Hepatocyte (in vitro differentiated cells): Measurements from ENCODE around the gene IL1RN. TPM values are rescaled to one million over a fixed set of nuclear protein-coding genes. Genes with fewer than 3 reads are reported as not detected.

Experiments used
- DNase-seq: peaks from one replicate; pipeline ENCODE4 v3.0.0-alpha.2; 2016; ENCODE audit warnings: low spot score
- H2AFZ ChIP-seq: fragments of 200-600 bp; sonication (generic); 2 replicates; pipeline ENCODE4 v1.6.0; 2016; ENCODE audit warnings: antibody characterized with exemption, mild to moderate bottlenecking
- H3K27ac ChIP-seq: fragments of 200-600 bp; sonication (generic); 2 replicates; pipeline ENCODE4 v1.5.1; 2016; ENCODE audit warnings: mild to moderate bottlenecking
- H3K27me3 ChIP-seq: fragments of 200-600 bp; sonication (generic); 2 replicates; pipeline ENCODE4 v1.6.1; 2016
- H3K36me3 ChIP-seq: fragments of 200-600 bp; sonication (generic); replicated peaks from 2 replicates; pipeline ENCODE4 v1.5.1; 2016; ENCODE audit warnings: low read depth; ENCODE audit not compliant: insufficient read depth
- H3K4me1 ChIP-seq: fragments of 200-600 bp; sonication (generic); 2 replicates; pipeline ENCODE4 v1.5.1; 2016; ENCODE audit warnings: mild to moderate bottlenecking, moderate library complexity; ENCODE audit not compliant: insufficient read depth
- H3K4me2 ChIP-seq: fragments of 200-600 bp; sonication (generic); 2 replicates; pipeline ENCODE4 v1.6.0; 2016
- H3K4me3 ChIP-seq: fragments of 200-600 bp; sonication (generic); 2 replicates; pipeline ENCODE4 v1.5.1; 2016; ENCODE audit warnings: mild to moderate bottlenecking
- H3K79me2 ChIP-seq: fragments of 200-600 bp; sonication (generic); 2 replicates; pipeline ENCODE4 v1.6.0; 2017; ENCODE audit warnings: mild to moderate bottlenecking
- H3K9me2 ChIP-seq: fragments of 200-600 bp; sonication (generic); replicated peaks from 2 replicates; pipeline ENCODE4 v1.6.0; 2017; ENCODE audit warnings: mild to moderate bottlenecking; ENCODE audit not compliant: insufficient read depth
- H3K9me3 ChIP-seq: fragments of 200-600 bp; sonication (generic); 2 replicates; pipeline ENCODE4 v1.5.1; 2016; ENCODE audit warnings: low read depth, mild to moderate bottlenecking
- H4K20me1 ChIP-seq: fragments of 200-600 bp; sonication (generic); 2 replicates; pipeline ENCODE4 v1.6.0; 2016; ENCODE audit warnings: mild to moderate bottlenecking; ENCODE audit not compliant: insufficient read depth, poor library complexity, severe bottlenecking
- EZH2 ChIP-seq: fragments of 200-600 bp; sonication (generic); IDR thresholded peaks from 2 replicates; pipeline ENCODE4 v1.6.1; 2016; ENCODE audit warnings: antibody characterized with exemption, mild to moderate bottlenecking, borderline replicate concordance
- EZH2phosphoT487 ChIP-seq: fragments of 200-600 bp; sonication (generic); IDR thresholded peaks from one replicate; pipeline ENCODE4 v1.6.1; 2018; ENCODE audit warnings: antibody characterized with exemption, mild to moderate bottlenecking, low read depth, moderate library complexity; ENCODE audit not compliant: unreplicated experiment, severe bottlenecking
- WGBS: methylation state at CpG from one replicate; pipeline ENCODE4 v1.1.6; 2016; ENCODE audit warnings: low lambda C conversion rate; ENCODE audit errors: missing lambda C conversion rate; 5-methylcytosine and 5-hydroxymethylcytosine counted together
- polyA plus RNA-seq: library from polyadenylated mRNA; unstranded; fragments of >200 nt; fragmentation: Nextera tagmentation; extraction: Ambion mirVana; gene quantifications from 2 replicates; pipeline ENCODE4 v1.2.1, GENCODE V29; 2016
- total RNA-seq: library from RNA; depleted of rRNA; stranded (reverse); fragments of >200 nt; gene quantifications from 2 replicates; pipeline ENCODE4 v1.2.3, GENCODE V29; 2014
- TF ChIP-seq, protein P1 (sequence below): fragments of 200-600 bp; sonication (generic); IDR thresholded peaks from 2 replicates; pipeline ENCODE4 v1.5.1; 2016; ENCODE audit warnings: antibody characterized with exemption, mild to moderate bottlenecking; ENCODE audit not compliant: poor library complexity

Gene IL1RN
- total and polyA plus RNA-seq, 2 experiments from 2014 or later = 3.1 to 7.3 TPM

DNA sequence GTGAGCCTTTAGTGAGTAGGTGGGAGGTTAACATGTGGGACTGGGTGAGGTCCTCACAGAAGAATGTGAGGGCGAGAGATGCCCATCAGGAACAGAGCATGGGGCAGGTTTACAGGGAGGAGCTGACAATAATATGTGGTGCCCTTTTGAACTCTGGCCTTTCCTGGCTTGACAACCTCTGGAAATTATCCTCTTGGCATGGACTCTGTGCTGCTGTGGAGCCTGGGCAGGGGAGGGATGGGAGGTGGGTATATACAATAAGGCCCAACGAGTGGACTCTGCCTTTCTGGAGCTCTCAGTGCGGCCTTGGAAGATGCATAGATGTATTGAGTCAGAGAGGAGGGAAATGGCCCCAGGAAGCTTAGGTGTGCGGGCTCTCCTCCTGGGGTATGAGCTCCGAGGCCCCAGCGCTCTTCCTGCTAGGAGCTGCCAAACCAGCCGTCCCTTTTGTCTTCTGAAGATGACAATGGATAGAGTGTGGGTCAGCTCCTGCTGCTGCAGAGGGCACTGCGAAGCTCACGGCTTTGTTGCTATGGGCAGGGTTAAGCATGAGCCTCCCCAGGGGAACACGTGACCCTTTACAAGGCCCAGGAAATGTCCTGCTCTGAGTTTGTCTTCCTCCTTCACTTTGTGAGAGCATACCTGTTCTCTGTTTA is 37.7 kb downstream of the IL1RN start:
- Histone ChIP-seq H3K36me3 (no peaks in the 10 kb centered on the region), H3K27me3 (no peaks in the 10 kb centered on the region), H3K4me3 (no peak overlapping the region), H2AFZ (no peak overlapping the region), H3K4me2 (no peak overlapping the region), H3K27ac (no peak overlapping the region), H3K9me2 (no peaks in the 10 kb centered on the region), H3K4me1 (peaks cover 11% of the 10 kb centered on the region), H4K20me1 (no peaks in the 10 kb centered on the region), H3K9me3 (no peaks in the 10 kb centered on the region), H3K79me2 (peaks cover 8% of the 10 kb centered on the region)
- DNase-seq = no peak
- 72% methylated on average over 10 of the region's 10 CpGs for WGBS
- TF ChIP-seq EZH2phosphoT487 = no peak
- TF ChIP-seq EZH2 = no peak
- TF ChIP-seq, protein P1, sequence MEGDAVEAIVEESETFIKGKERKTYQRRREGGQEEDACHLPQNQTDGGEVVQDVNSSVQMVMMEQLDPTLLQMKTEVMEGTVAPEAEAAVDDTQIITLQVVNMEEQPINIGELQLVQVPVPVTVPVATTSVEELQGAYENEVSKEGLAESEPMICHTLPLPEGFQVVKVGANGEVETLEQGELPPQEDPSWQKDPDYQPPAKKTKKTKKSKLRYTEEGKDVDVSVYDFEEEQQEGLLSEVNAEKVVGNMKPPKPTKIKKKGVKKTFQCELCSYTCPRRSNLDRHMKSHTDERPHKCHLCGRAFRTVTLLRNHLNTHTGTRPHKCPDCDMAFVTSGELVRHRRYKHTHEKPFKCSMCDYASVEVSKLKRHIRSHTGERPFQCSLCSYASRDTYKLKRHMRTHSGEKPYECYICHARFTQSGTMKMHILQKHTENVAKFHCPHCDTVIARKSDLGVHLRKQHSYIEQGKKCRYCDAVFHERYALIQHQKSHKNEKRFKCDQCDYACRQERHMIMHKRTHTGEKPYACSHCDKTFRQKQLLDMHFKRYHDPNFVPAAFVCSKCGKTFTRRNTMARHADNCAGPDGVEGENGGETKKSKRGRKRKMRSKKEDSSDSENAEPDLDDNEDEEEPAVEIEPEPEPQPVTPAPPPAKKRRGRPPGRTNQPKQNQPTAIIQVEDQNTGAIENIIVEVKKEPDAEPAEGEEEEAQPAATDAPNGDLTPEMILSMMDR = no peak

DNA sequence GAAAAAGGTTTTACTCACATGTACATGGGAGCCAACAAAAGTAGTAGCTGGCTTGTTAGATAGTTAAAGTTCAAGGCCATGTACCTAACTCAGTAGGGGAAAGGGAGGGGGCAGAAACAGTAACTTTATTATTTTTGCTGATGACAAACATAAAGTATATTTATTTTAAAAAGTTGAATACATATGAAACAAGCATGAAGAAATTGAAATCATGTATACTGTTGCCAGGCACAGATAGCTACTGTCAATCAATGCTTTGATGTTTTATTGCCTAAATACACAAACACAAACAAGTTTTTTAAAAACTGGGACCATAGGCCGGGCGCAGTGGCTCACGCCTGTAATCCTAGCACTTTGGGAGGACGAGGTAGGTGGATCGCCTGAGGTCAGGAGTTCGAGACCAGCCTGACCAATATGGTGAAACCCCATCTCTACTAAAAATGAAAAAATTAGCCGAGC is 38.8 kb downstream of the IL1RN start:
- Histone ChIP-seq H3K9me3 (no peaks in the 10 kb centered on the region), H2AFZ (no peak overlapping the region), H3K36me3 (no peaks in the 10 kb centered on the region), H3K27ac (no peak overlapping the region), H3K4me1 (peaks cover 11% of the 10 kb centered on the region), H3K27me3 (no peaks in the 10 kb centered on the region), H3K79me2 (peaks cover 4% of the 10 kb centered on the region), H3K4me2 (no peak overlapping the region), H3K4me3 (no peak overlapping the region), H3K9me2 (no peaks in the 10 kb centered on the region), H4K20me1 (no peaks in the 10 kb centered on the region)
- WGBS = 93% methylated on average over 7 of the region's 7 CpGs
- no peak for DNase-seq
- TF ChIP-seq EZH2 = no peak
- no peak for TF ChIP-seq EZH2phosphoT487
- TF ChIP-seq, protein P1 = no peak

DNA sequence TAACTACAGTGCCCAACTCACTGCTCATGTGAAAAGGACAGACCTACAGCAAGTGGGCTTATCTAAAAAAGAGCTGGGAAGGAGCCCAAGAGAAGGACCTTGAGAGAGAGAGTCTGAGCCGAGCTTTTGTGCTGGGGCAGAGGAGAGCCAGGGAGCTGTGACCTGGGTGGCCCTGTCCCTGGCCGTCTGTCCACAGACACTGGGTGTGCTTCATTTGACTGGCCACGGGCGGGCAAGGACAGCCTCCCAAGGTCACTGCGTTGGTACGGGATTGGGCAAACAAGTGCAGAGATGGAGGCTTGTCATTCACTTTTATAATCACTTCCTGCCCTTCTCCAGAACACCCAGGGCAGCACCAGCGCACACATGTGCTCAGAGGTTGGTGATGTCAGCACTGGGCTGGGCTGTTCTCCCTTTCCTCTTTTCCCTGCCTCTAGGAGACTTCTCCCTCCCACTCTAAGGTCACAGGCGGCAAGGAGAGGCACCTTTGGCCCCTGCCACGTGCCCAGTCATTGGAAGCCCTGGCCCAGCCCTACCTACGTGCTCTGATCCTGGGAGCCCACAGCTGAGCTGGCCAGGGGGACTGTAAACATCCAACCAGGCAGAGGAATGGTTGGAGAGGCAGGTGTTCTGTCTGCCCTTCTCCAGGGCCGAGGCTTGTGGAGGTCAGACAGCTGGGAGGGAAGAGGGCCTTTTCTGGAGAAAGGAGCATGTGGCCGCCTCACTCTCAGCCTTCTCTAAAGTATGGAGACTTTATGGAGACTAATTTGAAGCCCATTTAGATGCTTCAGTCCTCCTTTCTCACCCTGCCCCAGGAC is 39.9 kb downstream of the IL1RN start:
- no peaks in the 10 kb centered on the region for H4K20me1 ChIP-seq
- no peaks in the 10 kb centered on the region for H3K9me3 ChIP-seq
- peak; percentile 76 for DNase-seq
- TF ChIP-seq EZH2phosphoT487 (no peak), EZH2 (no peak)
- TF ChIP-seq, protein P1 = no peak
- H2AFZ ChIP-seq = no peak overlapping the region
- WGBS = 59% methylated on average over 12 of the region's 12 CpGs
- H3K9me2 ChIP-seq = no peaks in the 10 kb centered on the region
- no peak overlapping the region for H3K4me2 ChIP-seq
- H3K79me2 ChIP-seq = peaks cover 4% of the 10 kb centered on the region
- no peaks in the 10 kb centered on the region for H3K36me3 ChIP-seq
- peak overlapping the region; percentile 87 for H3K27ac ChIP-seq
- no peaks in the 10 kb centered on the region for H3K27me3 ChIP-seq
- no peak overlapping the region for H3K4me3 ChIP-seq
- peaks cover 11% of the 10 kb centered on the region for H3K4me1 ChIP-seq
